Measurements from ENCODE around the gene SGTA.

SGTA gene

DNA sequence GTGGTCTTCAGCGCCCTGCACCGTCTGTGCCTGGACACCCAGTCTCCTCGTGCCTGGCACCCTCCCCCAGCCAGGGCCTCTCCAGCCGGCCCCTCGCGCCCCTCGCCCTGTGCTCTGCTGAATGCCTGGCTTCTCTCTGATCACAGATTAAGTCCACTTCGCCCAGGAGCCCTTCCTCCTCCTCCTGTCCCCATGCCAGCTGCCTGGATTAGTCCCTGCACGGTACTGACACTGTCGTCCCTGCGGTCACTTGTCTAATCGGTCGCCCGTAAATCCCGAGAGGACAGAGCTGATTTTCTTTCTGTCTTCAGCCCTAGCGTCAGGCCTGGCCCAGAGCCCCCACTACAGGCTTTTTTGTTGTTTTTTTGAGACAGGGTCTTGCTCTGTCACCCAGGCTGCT is 8.8 kb upstream of the SGTA start:
- H3K4me1 ChIP-seq (ENCODE audit: control insufficient read depth, insufficient read depth, low read length) = no peaks in the 10 kb centered on the region
- ChIA-PET POLR2A (no interaction called here), CTCF (no interaction called here)
- TF ChIP-seq, protein P1, sequence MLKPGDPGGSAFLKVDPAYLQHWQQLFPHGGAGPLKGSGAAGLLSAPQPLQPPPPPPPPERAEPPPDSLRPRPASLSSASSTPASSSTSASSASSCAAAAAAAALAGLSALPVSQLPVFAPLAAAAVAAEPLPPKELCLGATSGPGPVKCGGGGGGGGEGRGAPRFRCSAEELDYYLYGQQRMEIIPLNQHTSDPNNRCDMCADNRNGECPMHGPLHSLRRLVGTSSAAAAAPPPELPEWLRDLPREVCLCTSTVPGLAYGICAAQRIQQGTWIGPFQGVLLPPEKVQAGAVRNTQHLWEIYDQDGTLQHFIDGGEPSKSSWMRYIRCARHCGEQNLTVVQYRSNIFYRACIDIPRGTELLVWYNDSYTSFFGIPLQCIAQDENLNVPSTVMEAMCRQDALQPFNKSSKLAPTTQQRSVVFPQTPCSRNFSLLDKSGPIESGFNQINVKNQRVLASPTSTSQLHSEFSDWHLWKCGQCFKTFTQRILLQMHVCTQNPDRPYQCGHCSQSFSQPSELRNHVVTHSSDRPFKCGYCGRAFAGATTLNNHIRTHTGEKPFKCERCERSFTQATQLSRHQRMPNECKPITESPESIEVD (tag by site-specific recombination; IDR thresholded peaks at IDR 0.05) = no peak
- TF ChIP-seq, protein P2, sequence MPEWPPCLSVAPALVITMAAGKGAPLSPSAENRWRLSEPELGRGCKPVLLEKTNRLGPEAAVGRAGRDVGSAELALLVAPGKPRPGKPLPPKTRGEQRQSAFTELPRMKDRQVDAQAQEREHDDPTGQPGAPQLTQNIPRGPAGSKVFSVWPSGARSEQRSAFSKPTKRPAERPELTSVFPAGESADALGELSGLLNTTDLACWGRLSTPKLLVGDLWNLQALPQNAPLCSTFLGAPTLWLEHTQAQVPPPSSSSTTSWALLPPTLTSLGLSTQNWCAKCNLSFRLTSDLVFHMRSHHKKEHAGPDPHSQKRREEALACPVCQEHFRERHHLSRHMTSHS (tag by site-specific recombination; IDR thresholded peaks at IDR 0.05) = no peak
- TF ChIP-seq GLI2 (tag by site-specific recombination; IDR thresholded peaks at IDR 0.05; ENCODE audit: borderline replicate concordance, low read depth) (no peak), ZNF214 (tag by site-specific recombination; IDR thresholded peaks at IDR 0.05; ENCODE audit: borderline replicate concordance) (no peak)
- no peak overlapping the region for H3K4me3 ChIP-seq (ENCODE audit: low read depth, low read length)
- peaks cover 30 to 96% of the 10 kb centered on the region in 2 experiments for H3K36me3 ChIP-seq (ENCODE audit: control insufficient read depth in 2 of 2, insufficient read depth in 1 of 2, low read length in 2 of 2)
- H3K27ac ChIP-seq (ENCODE audit: extremely low read depth, low read depth, low read length) = no peak overlapping the region
- H3K9me3 ChIP-seq (ENCODE audit: control insufficient read depth, insufficient read depth, low read depth, low read length) = no peaks in the 10 kb centered on the region

DNA sequence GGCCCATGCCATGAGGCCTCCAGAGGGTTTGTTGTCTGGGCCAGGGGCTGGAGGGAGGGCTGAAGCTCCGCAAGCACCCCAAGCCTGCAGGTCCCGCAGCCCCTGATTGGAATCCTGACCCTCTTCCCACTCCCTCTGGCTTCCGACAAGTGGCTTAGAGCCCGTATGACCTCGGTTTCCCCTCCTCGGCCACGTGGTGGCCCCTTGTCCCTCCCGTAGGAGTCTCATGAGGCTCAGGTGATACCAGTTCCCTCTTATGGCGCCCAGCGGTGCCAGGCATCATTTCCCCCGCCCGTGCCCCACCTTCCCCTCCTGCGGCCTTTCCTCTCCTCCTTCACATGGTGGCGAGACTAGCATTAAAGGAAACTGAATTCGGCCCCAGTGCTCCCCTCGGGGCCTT is 8.4 kb upstream of the SGTA start:
- POLR2A ChIA-PET = no interaction called here
- Histone ChIP-seq H3K4me1 (ENCODE audit: control insufficient read depth, insufficient read depth, low read length) (no peaks in the 10 kb centered on the region), H3K27ac (ENCODE audit: extremely low read depth, low read depth, low read length) (no peak overlapping the region), H3K9me3 (ENCODE audit: control insufficient read depth, insufficient read depth, low read depth, low read length) (no peaks in the 10 kb centered on the region), H3K4me3 (ENCODE audit: low read depth, low read length) (no peak overlapping the region), H3K36me3 (ENCODE audit: control insufficient read depth in 2 of 2, insufficient read depth in 1 of 2, low read length in 2 of 2) (peaks cover 32 to 92% of the 10 kb centered on the region in 2 experiments)
- TF ChIP-seq ZNF354C (tag by site-specific recombination; IDR thresholded peaks at IDR 0.05; ENCODE audit: borderline replicate concordance, low read depth) (no peak), ZNF785 (tag by site-specific recombination; IDR thresholded peaks at IDR 0.05) (no peak), ZNF571 (tag by site-specific recombination; IDR thresholded peaks at IDR 0.05) (no peak), HOXA7 (CRISPR knock-in tag; IDR thresholded peaks at IDR 0.05; ENCODE audit: borderline replicate concordance) (no peak), ZBTB1 (tag by site-specific recombination; IDR thresholded peaks at IDR 0.05) (no peak), ZNF768 (tag by site-specific recombination; IDR thresholded peaks at IDR 0.05) (no peak), ZNF473 (tag by site-specific recombination; IDR thresholded peaks at IDR 0.05) (no peak), ZBTB21 (tag by site-specific recombination; IDR thresholded peaks at IDR 0.05) (no peak), ZBTB7A (tag by site-specific recombination; IDR thresholded peaks at IDR 0.05; ENCODE audit: low read depth) (no peak), ZNF626 (tag by site-specific recombination; IDR thresholded peaks at IDR 0.05) (no peak)
- TF ChIP-seq, protein P3, sequence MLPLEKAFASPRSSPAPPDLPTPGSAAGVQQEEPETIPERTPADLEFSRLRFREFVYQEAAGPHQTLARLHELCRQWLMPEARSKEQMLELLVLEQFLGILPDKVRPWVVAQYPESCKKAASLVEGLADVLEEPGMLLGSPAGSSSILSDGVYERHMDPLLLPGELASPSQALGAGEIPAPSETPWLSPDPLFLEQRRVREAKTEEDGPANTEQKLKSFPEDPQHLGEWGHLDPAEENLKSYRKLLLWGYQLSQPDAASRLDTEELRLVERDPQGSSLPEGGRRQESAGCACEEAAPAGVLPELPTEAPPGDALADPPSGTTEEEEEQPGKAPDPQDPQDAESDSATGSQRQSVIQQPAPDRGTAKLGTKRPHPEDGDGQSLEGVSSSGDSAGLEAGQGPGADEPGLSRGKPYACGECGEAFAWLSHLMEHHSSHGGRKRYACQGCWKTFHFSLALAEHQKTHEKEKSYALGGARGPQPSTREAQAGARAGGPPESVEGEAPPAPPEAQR (tag by site-specific recombination; IDR thresholded peaks at IDR 0.05) = no peak
- TF ChIP-seq, protein P4, sequence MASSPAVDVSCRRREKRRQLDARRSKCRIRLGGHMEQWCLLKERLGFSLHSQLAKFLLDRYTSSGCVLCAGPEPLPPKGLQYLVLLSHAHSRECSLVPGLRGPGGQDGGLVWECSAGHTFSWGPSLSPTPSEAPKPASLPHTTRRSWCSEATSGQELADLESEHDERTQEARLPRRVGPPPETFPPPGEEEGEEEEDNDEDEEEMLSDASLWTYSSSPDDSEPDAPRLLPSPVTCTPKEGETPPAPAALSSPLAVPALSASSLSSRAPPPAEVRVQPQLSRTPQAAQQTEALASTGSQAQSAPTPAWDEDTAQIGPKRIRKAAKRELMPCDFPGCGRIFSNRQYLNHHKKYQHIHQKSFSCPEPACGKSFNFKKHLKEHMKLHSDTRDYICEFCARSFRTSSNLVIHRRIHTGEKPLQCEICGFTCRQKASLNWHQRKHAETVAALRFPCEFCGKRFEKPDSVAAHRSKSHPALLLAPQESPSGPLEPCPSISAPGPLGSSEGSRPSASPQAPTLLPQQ (tag by site-specific recombination; IDR thresholded peaks at IDR 0.05) = no peak
- TF ChIP-seq, protein P5, sequence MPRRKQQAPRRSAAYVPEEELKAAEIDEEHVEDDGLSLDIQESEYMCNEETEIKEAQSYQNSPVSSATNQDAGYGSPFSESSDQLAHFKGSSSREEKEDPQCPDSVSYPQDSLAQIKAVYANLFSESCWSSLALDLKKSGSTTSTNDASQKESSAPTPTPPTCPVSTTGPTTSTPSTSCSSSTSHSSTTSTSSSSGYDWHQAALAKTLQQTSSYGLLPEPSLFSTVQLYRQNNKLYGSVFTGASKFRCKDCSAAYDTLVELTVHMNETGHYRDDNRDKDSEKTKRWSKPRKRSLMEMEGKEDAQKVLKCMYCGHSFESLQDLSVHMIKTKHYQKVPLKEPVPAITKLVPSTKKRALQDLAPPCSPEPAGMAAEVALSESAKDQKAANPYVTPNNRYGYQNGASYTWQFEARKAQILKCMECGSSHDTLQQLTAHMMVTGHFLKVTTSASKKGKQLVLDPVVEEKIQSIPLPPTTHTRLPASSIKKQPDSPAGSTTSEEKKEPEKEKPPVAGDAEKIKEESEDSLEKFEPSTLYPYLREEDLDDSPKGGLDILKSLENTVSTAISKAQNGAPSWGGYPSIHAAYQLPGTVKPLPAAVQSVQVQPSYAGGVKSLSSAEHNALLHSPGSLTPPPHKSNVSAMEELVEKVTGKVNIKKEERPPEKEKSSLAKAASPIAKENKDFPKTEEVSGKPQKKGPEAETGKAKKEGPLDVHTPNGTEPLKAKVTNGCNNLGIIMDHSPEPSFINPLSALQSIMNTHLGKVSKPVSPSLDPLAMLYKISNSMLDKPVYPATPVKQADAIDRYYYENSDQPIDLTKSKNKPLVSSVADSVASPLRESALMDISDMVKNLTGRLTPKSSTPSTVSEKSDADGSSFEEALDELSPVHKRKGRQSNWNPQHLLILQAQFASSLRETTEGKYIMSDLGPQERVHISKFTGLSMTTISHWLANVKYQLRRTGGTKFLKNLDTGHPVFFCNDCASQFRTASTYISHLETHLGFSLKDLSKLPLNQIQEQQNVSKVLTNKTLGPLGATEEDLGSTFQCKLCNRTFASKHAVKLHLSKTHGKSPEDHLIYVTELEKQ (tag by site-specific recombination; IDR thresholded peaks at IDR 0.05; ENCODE audit: borderline replicate concordance) = no peak
- TF ChIP-seq, protein P6, sequence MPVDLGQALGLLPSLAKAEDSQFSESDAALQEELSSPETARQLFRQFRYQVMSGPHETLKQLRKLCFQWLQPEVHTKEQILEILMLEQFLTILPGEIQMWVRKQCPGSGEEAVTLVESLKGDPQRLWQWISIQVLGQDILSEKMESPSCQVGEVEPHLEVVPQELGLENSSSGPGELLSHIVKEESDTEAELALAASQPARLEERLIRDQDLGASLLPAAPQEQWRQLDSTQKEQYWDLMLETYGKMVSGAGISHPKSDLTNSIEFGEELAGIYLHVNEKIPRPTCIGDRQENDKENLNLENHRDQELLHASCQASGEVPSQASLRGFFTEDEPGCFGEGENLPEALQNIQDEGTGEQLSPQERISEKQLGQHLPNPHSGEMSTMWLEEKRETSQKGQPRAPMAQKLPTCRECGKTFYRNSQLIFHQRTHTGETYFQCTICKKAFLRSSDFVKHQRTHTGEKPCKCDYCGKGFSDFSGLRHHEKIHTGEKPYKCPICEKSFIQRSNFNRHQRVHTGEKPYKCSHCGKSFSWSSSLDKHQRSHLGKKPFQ (tag by site-specific recombination; IDR thresholded peaks at IDR 0.05) = no peak
- TF ChIP-seq, protein P7, sequence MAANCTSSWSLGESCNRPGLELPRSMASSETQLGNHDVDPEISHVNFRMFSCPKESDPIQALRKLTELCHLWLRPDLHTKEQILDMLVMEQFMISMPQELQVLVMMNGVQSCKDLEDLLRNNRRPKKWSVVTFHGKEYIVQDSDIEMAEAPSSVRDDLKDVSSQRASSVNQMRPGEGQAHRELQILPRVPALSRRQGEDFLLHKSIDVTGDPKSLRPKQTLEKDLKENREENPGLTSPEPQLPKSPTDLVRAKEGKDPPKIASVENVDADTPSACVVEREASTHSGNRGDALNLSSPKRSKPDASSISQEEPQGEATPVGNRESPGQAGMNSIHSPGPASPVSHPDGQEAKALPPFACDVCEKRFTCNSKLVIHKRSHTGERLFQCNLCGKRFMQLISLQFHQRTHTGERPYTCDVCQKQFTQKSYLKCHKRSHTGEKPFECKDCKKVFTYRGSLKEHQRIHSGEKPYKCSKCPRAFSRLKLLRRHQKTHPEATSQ (tag by site-specific recombination; IDR thresholded peaks at IDR 0.05) = no peak
- CTCF ChIA-PET = no interaction called here
